SKM-1 treated with dmso at 0.1 percent for 144 hours (cell line): Measurements from ENCODE around the gene MDM4.
"Not testable (repeated sequence)": the region's sequence is repeated elsewhere in the genome, so short reads cannot be mapped to it uniquely, and the experiment has no call there.

Source experiments
- DNase-seq: peaks from one replicate; lab custom pipeline; 2025; ENCODE audit not compliant: unreplicated experiment; lab: John Stamatoyannopoulos, UW

MDM4 gene

DNA sequence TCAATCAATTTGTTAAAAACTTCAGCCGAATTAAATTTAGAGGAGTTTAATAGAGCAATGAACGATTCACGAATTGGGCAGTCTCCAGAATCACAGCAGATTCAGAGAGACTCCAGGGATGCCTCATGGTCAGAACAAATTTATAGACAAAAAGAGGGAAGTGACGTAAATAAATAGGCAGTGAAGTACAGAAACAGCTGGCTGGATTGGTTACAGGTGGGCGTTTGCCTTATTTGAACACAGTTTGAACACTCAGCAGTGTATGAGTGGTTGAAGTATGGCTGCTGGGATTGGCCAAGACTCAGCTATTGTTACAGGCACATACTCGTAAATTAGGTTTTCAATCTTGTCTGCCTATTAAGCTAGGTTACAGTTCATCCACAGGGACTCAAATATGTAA lies 43.8 kb downstream of the MDM4 start:
- DNase-seq, result not testable (repeated sequence)

GRCh38 chr1:204560590-204561150 lies 44.5 kb downstream of the MDM4 start:
- DNase-seq, result no peak

GRCh38 chr1:204562075-204562990 lies 46.1 kb downstream of the MDM4 start:
- no peak for DNase-seq

GRCh38 chr1:204563307-204563706 lies 47.1 kb downstream of the MDM4 start:
- DNase-seq, result no peak

- no peak for DNase-seq
Observed at GRCh38 chr1:204563780-204564179, 47.6 kb downstream of the MDM4 start.

DNA sequence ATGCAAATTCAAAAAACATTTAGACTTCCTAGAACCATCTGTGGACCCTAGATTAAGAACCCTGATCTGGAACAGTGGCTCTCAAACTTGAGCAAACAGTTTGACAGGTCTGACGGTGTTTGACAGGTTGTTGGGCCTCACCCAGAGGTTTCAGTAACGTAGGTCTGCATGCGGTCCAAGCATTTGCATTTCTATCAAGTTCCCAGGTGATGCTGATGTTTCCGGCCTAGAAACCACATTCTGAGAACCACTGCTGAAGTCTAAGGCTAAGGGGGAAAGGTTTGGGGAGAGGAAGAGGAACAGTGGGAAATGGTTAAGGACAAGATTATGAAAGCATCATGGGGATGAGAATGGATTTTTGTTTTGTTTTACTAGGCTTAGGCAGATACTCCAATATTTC lies 48.6 kb downstream of the MDM4 start:
- no peak for DNase-seq

DNA sequence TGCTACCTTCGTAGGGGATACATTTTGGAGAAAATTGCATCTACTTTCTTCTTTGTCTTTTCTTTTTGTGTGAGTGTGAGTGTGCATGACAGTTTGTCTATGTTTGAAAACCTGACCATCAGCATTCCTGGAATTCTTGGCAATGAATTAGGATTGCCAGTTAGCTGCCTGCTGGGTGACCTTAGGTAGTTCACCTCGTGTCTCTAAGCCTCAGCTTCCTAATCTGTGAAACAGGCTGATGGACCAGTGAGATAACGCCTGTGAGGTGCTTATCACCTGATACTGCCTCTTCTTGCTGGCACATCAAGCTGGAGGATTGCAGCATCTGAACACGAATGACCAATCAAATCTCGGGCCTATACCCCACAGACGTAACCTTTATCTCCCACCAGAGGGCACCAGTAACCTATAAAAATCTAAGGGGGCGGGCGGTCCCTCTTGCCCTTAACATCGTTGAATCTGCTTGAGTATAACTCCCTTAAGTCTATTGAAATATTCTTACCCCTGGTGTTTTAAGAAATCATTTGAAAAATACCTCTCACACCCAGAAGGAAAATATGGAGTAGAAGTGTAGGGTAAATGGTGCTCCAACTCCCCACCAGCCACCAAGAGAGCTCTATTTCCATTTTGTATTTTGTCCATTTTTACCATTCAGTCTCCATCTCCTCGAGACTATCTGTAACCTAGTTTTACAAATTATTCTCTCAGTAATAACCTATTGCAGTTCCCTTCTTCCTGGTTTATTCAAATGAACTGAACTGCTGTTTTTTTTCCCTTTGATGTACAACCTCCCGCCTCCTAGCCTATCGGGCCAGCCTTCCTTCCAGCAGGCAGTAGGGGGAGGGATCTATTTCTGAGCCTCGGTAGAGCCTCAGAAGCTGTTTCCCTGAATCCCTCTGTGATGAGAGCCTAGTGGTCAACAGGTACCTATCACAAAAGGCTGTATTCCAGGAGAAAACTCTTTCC lies 49.7 kb downstream of the MDM4 start:
- peak; percentile 74 for DNase-seq

DNA sequence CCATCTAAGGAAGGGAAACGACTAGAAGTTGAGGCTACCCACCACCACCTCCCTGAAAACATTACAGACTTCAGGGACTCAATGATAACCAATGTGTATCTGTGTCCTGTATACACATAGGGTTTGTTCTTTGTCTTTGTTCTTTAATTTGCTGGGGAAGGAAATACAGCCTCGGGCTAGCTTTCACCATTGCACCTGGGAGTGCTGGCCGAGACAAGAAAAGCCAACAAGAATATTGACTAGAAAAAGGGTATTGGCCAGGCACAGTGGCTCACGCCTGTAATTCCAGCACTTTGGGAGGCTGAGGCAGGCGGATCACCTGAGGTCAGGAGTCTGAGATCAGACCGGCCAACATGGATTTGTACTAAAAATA lies 50.4 kb downstream of the MDM4 start:
- DNase-seq, result no peak

GRCh38 chr1:204567071-204567470 lies 50.9 kb downstream of the MDM4 start:
- DNase-seq, result no peak

- no peak for DNase-seq
Observed at GRCh38 chr1:204568576-204569315, 52.5 kb downstream of the MDM4 start.

GRCh38 chr1:204569478-204569877 lies 53.3 kb downstream of the MDM4 start:
- DNase-seq, result no peak

DNA sequence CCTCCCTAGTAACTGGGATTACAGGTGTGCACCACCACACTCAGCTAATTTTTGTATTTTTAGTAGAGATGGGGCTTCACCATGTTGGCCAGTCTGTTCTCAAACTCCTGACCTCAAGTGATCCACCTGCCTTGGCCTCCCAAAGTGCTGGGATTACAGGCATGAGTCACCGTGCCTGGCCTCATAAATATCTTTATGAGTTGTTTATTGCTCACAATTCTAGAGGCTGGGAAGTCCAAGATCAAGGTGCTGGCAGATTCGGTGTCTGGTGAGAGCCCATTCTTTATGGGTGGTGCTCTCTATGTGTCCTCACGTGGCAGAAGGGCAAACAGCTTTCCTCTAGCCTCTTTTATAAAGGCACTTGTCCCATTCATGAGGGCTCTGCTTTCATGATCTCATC lies 53.8 kb downstream of the MDM4 start:
- DNase-seq, result not testable (repeated sequence)

GRCh38 chr1:204571128-204571527 lies 54.9 kb downstream of the MDM4 start:
- no peak for DNase-seq

DNA sequence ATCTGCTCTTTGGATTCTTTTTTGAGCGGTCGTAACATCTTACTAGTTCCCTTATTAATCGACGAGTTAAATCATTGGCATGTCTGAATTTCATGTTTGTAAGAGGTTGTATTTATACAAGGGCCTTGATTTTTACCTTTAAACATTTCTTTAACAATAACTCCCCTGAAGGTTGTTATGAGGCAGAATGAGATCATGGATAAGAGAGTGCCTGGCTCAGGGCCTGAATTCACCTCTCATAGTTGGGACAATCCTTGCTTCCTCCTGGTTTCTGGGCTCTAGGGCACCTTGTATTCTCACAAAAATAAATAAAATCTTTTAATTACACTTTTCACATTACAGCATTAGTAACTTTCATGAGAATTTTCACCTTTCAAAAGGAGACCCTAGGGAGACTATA lies 55.4 kb downstream of the MDM4 start:
- DNase-seq, result no peak

DNA sequence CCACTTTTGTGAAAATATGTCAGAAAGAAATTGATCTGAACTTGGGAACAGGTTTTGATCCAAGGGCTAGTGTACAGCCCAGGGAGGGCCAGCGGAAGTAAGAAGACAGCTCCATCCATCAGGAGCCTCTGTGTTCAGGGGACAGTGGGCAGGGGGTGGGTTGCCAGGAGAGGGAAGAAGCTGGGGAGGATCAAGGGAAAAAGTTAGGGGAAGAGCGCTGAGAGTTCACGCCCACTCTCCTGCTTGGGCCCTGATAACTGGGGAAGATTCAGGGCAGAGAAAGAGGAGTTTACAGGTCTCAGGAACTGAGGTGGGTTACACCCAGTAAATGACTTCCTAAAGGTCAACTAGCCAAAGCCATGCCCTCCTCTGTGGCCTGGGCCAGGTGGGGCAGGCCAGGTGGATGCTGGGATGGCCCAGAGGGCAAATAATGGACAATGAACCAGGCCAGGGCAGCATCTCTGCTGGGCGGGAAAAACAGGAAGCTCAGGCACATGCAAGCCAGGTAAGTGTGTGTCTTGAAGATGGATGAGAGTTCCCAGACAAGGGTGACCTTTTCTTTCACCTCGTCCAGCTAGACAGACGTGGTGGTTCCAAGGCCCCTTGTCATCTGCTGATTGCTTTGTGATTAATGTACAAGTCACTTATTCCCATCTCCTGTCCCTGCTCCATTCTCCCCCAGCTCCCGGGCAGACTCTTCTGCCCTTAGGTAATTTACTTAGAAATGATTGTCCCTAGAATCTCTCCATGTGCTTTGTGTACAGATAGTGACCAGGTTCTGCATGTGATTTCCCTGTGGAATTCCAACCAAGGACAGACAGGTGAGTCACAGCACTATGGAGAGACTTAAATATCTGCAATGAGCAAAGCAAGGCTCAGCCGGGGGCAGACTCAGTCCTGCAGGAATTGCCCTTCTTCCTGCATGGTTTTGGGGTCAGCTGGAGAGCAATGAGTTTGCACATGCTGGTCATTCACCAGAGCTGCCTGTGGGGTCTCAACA lies 57.0 kb downstream of the MDM4 start:
- DNase-seq, result no peak

- no peak for DNase-seq
Observed at GRCh38 chr1:204574016-204574864, 58.0 kb downstream of the MDM4 start.

- DNase-seq, result no peak
Observed at GRCh38 chr1:204574865-204575163, 58.6 kb downstream of the MDM4 start.

- no peak for DNase-seq
Observed at GRCh38 chr1:204575221-204576190, 59.3 kb downstream of the MDM4 start.
